GM23338 (cell line): ENCODE data around the gene TSHZ3. TPM values are rescaled to one million over a fixed set of nuclear protein-coding genes. Genes with fewer than 3 reads are reported as not detected.

Source experiments
- ATAC-seq: fragments of 200-7000 bp; cut with Tn5 transposase; 3 replicates; pipeline ENCODE4 v1.9.1; 2020
- DNase-seq: peaks from one replicate; pipeline ENCODE4 v3.0.0-alpha.2; 2015; ENCODE audit warnings: low spot score
- H2AFZ ChIP-seq: fragments of 200-600 bp; sonication (generic); 2 replicates; pipeline ENCODE4 v1.8.0; 2016; ENCODE audit warnings: antibody characterized with exemption, mild to moderate bottlenecking, moderate library complexity
- H3F3A ChIP-seq: fragments of 200-600 bp; sonication (generic); replicated peaks from 2 replicates; pipeline ENCODE4 v1.8.0; 2017; ENCODE audit warnings: antibody characterized with exemption, mixed run types, low read depth
- H3K27ac ChIP-seq: fragments of 200-600 bp; sonication (generic); 2 replicates; pipeline ENCODE4 v1.6.1; 2016; ENCODE audit warnings: low read depth
- H3K27me3 ChIP-seq: fragments of 200-600 bp; sonication (generic); 2 replicates; pipeline ENCODE4 v1.8.0; 2016; ENCODE audit warnings: mild to moderate bottlenecking, mixed run types, moderate library complexity; ENCODE audit not compliant: insufficient read depth
- H3K36me3 ChIP-seq: fragments of 200-600 bp; sonication (generic); 2 replicates; pipeline ENCODE4 v1.8.0; 2016; ENCODE audit warnings: mild to moderate bottlenecking; ENCODE audit not compliant: insufficient read depth
- H3K4me1 ChIP-seq: fragments of 200-600 bp; sonication (generic); 2 replicates; pipeline ENCODE4 v1.8.0; 2016; ENCODE audit warnings: mild to moderate bottlenecking, moderate library complexity; ENCODE audit not compliant: insufficient read depth
- H3K4me2 ChIP-seq: fragments of 200-600 bp; sonication (generic); 2 replicates; pipeline ENCODE4 v1.7.1; 2017; ENCODE audit warnings: mixed run types
- H3K4me3 ChIP-seq: fragments of 200-600 bp; sonication (generic); 2 replicates; pipeline ENCODE4 v1.6.1; 2016; ENCODE audit warnings: mixed run types
- H3K79me2 ChIP-seq: fragments of 200-600 bp; sonication (generic); replicated peaks from 2 replicates; pipeline ENCODE4 v1.8.0; 2017; ENCODE audit warnings: mild to moderate bottlenecking; ENCODE audit not compliant: insufficient read depth
- H3K9me2 ChIP-seq: fragments of 200-600 bp; sonication (generic); 2 replicates; pipeline ENCODE4 v1.8.0; 2017; ENCODE audit not compliant: insufficient read depth
- H4K20me1 ChIP-seq: fragments of 200-600 bp; sonication (generic); replicated peaks from 2 replicates; pipeline ENCODE4 v1.8.0; 2017; ENCODE audit warnings: mild to moderate bottlenecking; ENCODE audit not compliant: insufficient read depth
- H3K27ac Mint-ChIP-seq: 2 replicates; pipeline ENCODE4 v1.8.0; 2020; ENCODE audit warnings: inconsistent platforms, mild to moderate bottlenecking, moderate library complexity, mixed read lengths
- H3K27me3 Mint-ChIP-seq: 3 replicates; pipeline ENCODE4 v1.8.0; 2022; ENCODE audit warnings: low read depth, mild to moderate bottlenecking, moderate library complexity, mixed read lengths, inconsistent platforms; ENCODE audit not compliant: insufficient read depth, poor library complexity
- H3K36me3 Mint-ChIP-seq: 3 replicates; pipeline ENCODE4 v1.8.0; 2021; ENCODE audit warnings: low read depth, mild to moderate bottlenecking, inconsistent platforms, moderate library complexity, mixed read lengths
- H3K4me1 Mint-ChIP-seq: 3 replicates; pipeline ENCODE4 v1.8.0; 2020; ENCODE audit warnings: mild to moderate bottlenecking, inconsistent platforms, mixed read lengths
- H3K4me3 Mint-ChIP-seq: 3 replicates; pipeline ENCODE4 v1.8.0; 2021; ENCODE audit warnings: moderate library complexity, mild to moderate bottlenecking, inconsistent platforms, mixed read lengths
- H3K9me3 Mint-ChIP-seq: 3 replicates; pipeline ENCODE4 v1.8.0; 2020; ENCODE audit warnings: moderate library complexity, mild to moderate bottlenecking, inconsistent platforms, mixed read lengths
- EZH2phosphoT487 ChIP-seq: fragments of 200-600 bp; sonication (generic); IDR thresholded peaks from one replicate; pipeline ENCODE4 v1.8.1; 2018; ENCODE audit warnings: antibody characterized with exemption; ENCODE audit not compliant: unreplicated experiment
- JUNB ChIP-seq: IDR thresholded peaks from one replicate; pipeline ENCODE4 v1.6.1; 2016; ENCODE audit warnings: antibody characterized with exemption; ENCODE audit not compliant: unreplicated experiment
- POLR2AphosphoS5 ChIP-seq: IDR thresholded peaks from 2 replicates; pipeline ENCODE4 v1.6.1; 2016; ENCODE audit warnings: antibody characterized with exemption, low read depth
- ZNF114 ChIP-seq: fragments of 250-450 bp; sonication (Bioruptor Pico); IDR thresholded peaks from 2 replicates; pipeline ENCODE4 v1.5.0; 2020; ENCODE audit warnings: mild to moderate bottlenecking, moderate library complexity
- polyA plus RNA-seq: library from polyadenylated mRNA; unstranded; fragments of >200 nt; fragmentation: Nextera tagmentation; extraction: Ambion mirVana; gene quantifications from 2 replicates; pipeline ENCODE4 v1.2.1, GENCODE V29; 2016
- total RNA-seq: library from RNA; depleted of rRNA; stranded (reverse); fragments of >200 nt; shearing (Covaris generic); gene quantifications from 2 replicates; pipeline ENCODE4 v1.2.3, GENCODE V29; 2014
- TF ChIP-seq, protein P1 (sequence below), 2 experiments: fragments of 200-600 bp in 1 of 2; sonication (generic) in 1 of 2; conservative IDR thresholded peaks; 2 replicates each; pipeline versions ENCODE4 v1.5.1 to v1.6.1; 2016 to 2017; ENCODE audit warnings: antibody characterized with exemption in 2 of 2, low read depth in 2 of 2, mild to moderate bottlenecking in 2 of 2, moderate library complexity in 1 of 2

The TSHZ3 gene
- total and polyA plus RNA-seq, 2 experiments from 2014 or later, result 3.8 to 8.9 TPM

DNA sequence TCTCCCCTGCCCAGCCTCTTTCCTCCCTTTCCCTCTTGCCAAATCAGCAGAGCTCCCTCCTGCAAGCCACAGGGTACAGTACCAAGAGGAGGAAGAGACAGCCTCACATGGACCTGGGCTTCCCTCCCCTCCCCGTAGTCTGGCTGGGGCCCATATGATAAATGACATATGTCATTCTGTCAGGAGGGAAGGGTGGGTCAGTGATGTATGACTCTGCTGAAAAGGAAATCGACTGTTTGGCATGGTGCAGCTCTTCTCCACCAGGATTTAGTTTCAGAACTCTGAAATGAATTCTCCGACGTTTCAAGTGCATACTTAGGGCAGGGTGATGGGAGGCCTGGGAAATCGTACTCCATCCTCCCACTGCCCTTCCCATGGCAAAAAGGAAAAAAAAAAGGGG, 9.8 kb downstream of the TSHZ3 start:
- Histone ChIP-seq H3K9me2 (no peaks in the 10 kb centered on the region), H3K4me2 (peak overlapping the region; percentile 8; the same call in 1 of the 2 replicates), H3K27me3 (no peaks in the 10 kb centered on the region), H2AFZ (no peak overlapping the region), H3K79me2 (peaks cover 80% of the 10 kb centered on the region), H3K4me1 (peaks cover 43% of the 10 kb centered on the region), H3K36me3 (no peaks in the 10 kb centered on the region), H3F3A (no peaks in the 10 kb centered on the region), H3K4me3 (no peak overlapping the region), H4K20me1 (0 out of 2 replicates have a peak, but pooled peaks cover 4% of the 10 kb centered on the region), H3K27ac (no peak overlapping the region)
- DNase-seq (no peak), ATAC-seq (no peak)
- no peak for TF ChIP-seq POLR2AphosphoS5
- no peak for TF ChIP-seq ZNF114 (CRISPR knock-in tag)
- TF ChIP-seq, protein P1, sequence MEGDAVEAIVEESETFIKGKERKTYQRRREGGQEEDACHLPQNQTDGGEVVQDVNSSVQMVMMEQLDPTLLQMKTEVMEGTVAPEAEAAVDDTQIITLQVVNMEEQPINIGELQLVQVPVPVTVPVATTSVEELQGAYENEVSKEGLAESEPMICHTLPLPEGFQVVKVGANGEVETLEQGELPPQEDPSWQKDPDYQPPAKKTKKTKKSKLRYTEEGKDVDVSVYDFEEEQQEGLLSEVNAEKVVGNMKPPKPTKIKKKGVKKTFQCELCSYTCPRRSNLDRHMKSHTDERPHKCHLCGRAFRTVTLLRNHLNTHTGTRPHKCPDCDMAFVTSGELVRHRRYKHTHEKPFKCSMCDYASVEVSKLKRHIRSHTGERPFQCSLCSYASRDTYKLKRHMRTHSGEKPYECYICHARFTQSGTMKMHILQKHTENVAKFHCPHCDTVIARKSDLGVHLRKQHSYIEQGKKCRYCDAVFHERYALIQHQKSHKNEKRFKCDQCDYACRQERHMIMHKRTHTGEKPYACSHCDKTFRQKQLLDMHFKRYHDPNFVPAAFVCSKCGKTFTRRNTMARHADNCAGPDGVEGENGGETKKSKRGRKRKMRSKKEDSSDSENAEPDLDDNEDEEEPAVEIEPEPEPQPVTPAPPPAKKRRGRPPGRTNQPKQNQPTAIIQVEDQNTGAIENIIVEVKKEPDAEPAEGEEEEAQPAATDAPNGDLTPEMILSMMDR (conservative IDR thresholded peaks at IDR 0.05; ENCODE audit: low read depth in 2 of 2), result no peak
- no peak for TF ChIP-seq JUNB
- Mint-ChIP-seq H3K27ac (no peak overlapping the region), H3K4me1 (peaks cover 74% of the 10 kb centered on the region), H3K4me3 (no peak overlapping the region), H3K27me3 (peaks cover 10% of the 10 kb centered on the region), H3K9me3 (no peaks in the 10 kb centered on the region; the same call in 2 of the 3 replicates), H3K36me3 (no peaks in the 10 kb centered on the region; the same call in 2 of the 3 replicates)

DNA sequence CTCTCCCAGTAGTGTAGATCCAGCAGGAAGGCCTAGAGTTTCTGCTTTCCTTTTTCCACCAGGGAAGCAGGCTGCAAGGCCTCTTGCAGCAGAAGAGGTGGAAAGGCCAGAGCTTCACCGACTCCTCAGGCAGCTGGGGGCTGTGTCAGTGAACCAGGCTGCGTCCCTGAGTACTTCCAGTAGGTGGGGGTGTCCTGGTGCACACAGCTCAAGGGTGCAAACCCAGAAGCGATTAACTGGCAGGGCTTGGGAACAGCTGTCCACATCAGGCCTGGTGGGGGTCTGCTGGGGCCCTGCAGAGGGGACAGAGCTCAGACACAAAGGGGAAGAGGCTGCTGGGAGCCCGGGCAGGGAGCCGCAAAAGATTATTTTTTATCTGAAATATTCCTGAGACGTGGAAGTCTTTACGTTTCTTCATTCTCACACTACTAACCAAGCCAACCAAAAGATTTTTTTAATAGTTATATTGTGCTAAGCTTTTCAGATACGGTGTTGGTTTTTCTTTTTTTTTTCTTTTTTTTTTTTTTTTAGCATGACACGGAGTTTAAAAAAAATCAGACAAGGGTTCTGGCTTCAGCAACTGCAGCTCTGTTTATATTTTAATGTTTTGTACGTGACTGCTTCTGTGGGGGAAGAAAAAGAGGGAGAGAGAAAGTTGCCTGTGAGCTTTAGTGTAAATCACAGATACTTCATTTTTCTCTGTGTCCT, 11.0 kb downstream of the TSHZ3 start:
- H3K36me3 Mint-ChIP-seq, result no peaks in the 10 kb centered on the region; the same call in 2 of the 3 replicates
- Histone ChIP-seq H2AFZ (no peak overlapping the region), H3K9me2 (no peaks in the 10 kb centered on the region), H3K4me1 (peaks cover 52% of the 10 kb centered on the region), H3K4me2 (0 out of 2 replicates have a peak overlapping the region, but pooled peaks have one; percentile 8), H3F3A (no peaks in the 10 kb centered on the region), H3K27ac (no peak overlapping the region), H3K36me3 (no peaks in the 10 kb centered on the region), H3K79me2 (peaks cover 80% of the 10 kb centered on the region), H3K27me3 (no peaks in the 10 kb centered on the region), H3K4me3 (no peak overlapping the region), H4K20me1 (0 out of 2 replicates have a peak, but pooled peaks cover 4% of the 10 kb centered on the region)
- peaks cover 79% of the 10 kb centered on the region for H3K4me1 Mint-ChIP-seq
- peak overlapping the region; percentile 74; the same call in 1 of the 2 replicates for H3K27ac Mint-ChIP-seq
- ATAC-seq, result peak; percentile 96
- H3K4me3 Mint-ChIP-seq, result peak overlapping the region; percentile 37; the same call in 2 of the 3 replicates
- peaks cover 10% of the 10 kb centered on the region for H3K27me3 Mint-ChIP-seq
- H3K9me3 Mint-ChIP-seq, result no peaks in the 10 kb centered on the region; the same call in 2 of the 3 replicates
- DNase-seq, result peak; percentile 89
- TF ChIP-seq ZNF114 (CRISPR knock-in tag) (no peak), EZH2phosphoT487 (no peak)
- TF ChIP-seq, protein P1 (conservative IDR thresholded peaks at IDR 0.05; ENCODE audit: low read depth in 2 of 2), result peak; percentile 70 to 73
